Thoracic aorta (tissue), 2 donors: ENCODE results near the gene HS1BP3. TPM values are rescaled to one million over a fixed set of nuclear protein-coding genes. Genes with fewer than 3 reads are reported as not detected.
A peak's percentile ranks its signal among the peaks of the same experiment; 100 is the strongest.

Source experiments
- ATAC-seq: fragments of 150-250 bp; one replicate; pipeline ENCODE4 v1.8.0; 2017; ENCODE audit warnings: low read depth; ENCODE audit not compliant: insufficient number of reproducible peaks, low FRiP score
- DNase-seq: peaks from one replicate; pipeline ENCODE4 v3.0.0-alpha.2; 2020; ENCODE audit warnings: low spot score
- H3K27ac ChIP-seq, 2 donors: fragments of 200-600 bp; sonication (generic); 1 replicate in 1 of 2; 2 replicates in 1 of 2; pipeline ENCODE4 v1.5.1; 2016; ENCODE audit warnings: mild to moderate bottlenecking in 2 of 2, moderate library complexity in 2 of 2
- H3K27me3 ChIP-seq: fragments of 200-600 bp; sonication (generic); replicated peaks from 2 replicates; pipeline ENCODE4 v1.6.0; 2016; ENCODE audit warnings: mild to moderate bottlenecking; ENCODE audit not compliant: insufficient read depth
- H3K36me3 ChIP-seq: fragments of 200-600 bp; sonication (generic); one replicate; pipeline ENCODE4 v1.5.1; 2016
- H3K4me1 ChIP-seq, 2 donors: fragments of 200-600 bp; sonication (generic); 1 replicate in 1 of 2; 2 replicates in 1 of 2; pipeline versions ENCODE4 v1.5.1 to v1.6.0; 2016; ENCODE audit warnings: low read depth in 2 of 2, mild to moderate bottlenecking in 1 of 2; ENCODE audit not compliant: control insufficient read depth in 1 of 2
- H3K4me3 ChIP-seq: fragments of 200-600 bp; sonication (generic); 2 replicates; pipeline ENCODE4 v1.5.1; 2016; ENCODE audit warnings: mild to moderate bottlenecking
- H3K9me3 ChIP-seq: fragments of 200-600 bp; sonication (generic); 2 replicates; pipeline ENCODE4 v1.5.1; 2016
- total RNA-seq, 2 donors: library from RNA; depleted of rRNA; stranded (reverse); fragments of >200 nt; gene quantifications; one replicate each; pipeline versions ENCODE4 v1.1.0 to v1.2.3, GENCODE V29; 2016
- TF ChIP-seq, protein P1 (sequence below): fragments of 200-600 bp; sonication (generic); IDR thresholded peaks from one replicate; pipeline ENCODE4 v1.5.1; 2019; ENCODE audit warnings: antibody characterized with exemption

The HS1BP3 gene
- total RNA-seq, 2 donors from 2014 or later, result 40.7 to 65.8 TPM

DNA sequence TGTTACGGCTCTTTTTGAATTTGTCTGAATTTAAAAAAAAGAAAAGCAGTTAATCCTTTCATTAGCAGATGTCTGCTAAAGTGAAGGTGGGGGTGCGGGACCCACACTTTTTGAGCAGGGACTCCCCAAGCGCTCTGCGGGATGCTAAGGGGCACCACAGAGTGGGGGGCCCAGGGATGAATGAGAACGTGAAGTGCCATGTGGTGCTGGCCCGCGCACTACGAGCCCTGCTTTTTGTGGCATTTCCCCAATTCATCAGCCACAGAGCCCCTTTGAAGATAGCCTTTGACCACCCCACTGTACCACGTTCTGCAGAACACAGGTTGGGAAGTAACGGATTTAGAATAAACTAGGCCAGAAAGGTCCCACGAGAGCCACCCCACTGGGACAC is 28.6 kb downstream of the HS1BP3 start:
- Histone ChIP-seq H3K27me3 (no peaks in the 10 kb centered on the region), H3K9me3 (no peaks in the 10 kb centered on the region), H3K4me1 (peaks cover 22 to 51% of the 10 kb centered on the region in 2 donors), H3K4me3 (no peak overlapping the region), H3K27ac (peak overlapping the region; percentile 99), H3K36me3 (peaks cover 44% of the 10 kb centered on the region)
- TF ChIP-seq, protein P1, sequence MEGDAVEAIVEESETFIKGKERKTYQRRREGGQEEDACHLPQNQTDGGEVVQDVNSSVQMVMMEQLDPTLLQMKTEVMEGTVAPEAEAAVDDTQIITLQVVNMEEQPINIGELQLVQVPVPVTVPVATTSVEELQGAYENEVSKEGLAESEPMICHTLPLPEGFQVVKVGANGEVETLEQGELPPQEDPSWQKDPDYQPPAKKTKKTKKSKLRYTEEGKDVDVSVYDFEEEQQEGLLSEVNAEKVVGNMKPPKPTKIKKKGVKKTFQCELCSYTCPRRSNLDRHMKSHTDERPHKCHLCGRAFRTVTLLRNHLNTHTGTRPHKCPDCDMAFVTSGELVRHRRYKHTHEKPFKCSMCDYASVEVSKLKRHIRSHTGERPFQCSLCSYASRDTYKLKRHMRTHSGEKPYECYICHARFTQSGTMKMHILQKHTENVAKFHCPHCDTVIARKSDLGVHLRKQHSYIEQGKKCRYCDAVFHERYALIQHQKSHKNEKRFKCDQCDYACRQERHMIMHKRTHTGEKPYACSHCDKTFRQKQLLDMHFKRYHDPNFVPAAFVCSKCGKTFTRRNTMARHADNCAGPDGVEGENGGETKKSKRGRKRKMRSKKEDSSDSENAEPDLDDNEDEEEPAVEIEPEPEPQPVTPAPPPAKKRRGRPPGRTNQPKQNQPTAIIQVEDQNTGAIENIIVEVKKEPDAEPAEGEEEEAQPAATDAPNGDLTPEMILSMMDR, result no peak
- ATAC-seq, result no peak
- DNase-seq, result no peak

DNA sequence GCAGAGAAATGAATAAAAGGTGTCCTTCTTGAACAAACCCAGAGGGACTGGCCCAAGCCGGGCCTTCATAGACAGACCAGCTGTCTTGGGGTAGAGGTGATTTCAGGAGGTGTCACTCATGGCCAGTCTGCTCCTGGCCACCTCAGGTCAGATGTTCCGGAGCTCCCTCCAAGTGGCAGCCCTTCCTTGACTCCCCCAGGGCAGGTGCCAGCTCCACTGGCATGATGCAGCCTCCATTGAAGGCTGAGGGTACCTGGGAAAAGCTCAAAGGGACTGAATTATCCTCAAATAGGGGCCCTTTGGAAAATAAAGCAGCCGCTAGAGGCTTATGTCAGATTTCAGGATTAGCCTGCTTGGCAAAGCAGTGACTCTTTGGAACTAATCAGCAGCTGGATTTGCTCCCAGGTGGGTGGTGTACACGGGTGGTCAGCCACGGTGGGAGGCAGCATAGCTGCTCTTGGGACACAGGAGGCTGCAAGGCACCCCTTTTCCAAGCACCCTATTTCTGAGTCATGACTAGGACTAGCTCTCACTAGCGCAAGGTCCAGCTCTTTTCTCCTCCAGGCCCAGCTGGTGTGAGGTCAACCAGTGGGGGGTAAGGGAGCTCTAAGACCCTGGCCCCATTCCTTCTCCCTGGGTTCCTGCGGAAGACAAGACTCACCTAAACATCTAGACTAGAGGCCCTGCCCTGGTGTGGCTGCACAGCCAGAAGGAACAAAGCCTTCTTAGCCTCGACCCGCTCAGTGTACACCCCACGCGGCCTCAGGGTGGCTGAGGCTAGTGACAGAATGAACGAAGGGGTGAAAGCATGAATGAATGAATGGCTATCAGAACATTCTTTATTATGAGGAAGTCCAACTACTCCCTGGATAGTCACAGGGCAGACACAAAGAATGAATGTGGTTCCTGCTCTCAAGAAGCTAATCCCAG is 29.3 kb downstream of the HS1BP3 start:
- TF ChIP-seq, protein P1, result no peak
- Histone ChIP-seq H3K27ac (peak overlapping the region; percentile 99), H3K4me1 (peaks cover 29 to 51% of the 10 kb centered on the region in 2 donors), H3K9me3 (no peaks in the 10 kb centered on the region), H3K36me3 (peaks cover 44% of the 10 kb centered on the region), H3K27me3 (no peaks in the 10 kb centered on the region), H3K4me3 (no peak overlapping the region)
- DNase-seq, result no peak
- no peak for ATAC-seq

- ATAC-seq, result no peak
- Histone ChIP-seq H3K36me3 (peaks cover 44% of the 10 kb centered on the region), H3K4me3 (no peak overlapping the region), H3K9me3 (no peaks in the 10 kb centered on the region), H3K4me1 (peaks cover 30 to 54% of the 10 kb centered on the region in 2 donors), H3K27ac (peak overlapping the region; percentile 99), H3K27me3 (no peaks in the 10 kb centered on the region)
- no peak for DNase-seq
- TF ChIP-seq, protein P1, result no peak
Measured at GRCh38 chr2:20620696-20621365, 30.1 kb downstream of the HS1BP3 start.

- ATAC-seq (no peak), DNase-seq (no peak)
- Histone ChIP-seq H3K27me3 (no peaks in the 10 kb centered on the region), H3K4me1 (peaks cover 30 to 60% of the 10 kb centered on the region in 2 donors), H3K9me3 (no peaks in the 10 kb centered on the region), H3K4me3 (no peak overlapping the region), H3K27ac (peak overlapping the region; percentile 99), H3K36me3 (peaks cover 44% of the 10 kb centered on the region)
- TF ChIP-seq, protein P1, result no peak
Measured at GRCh38 chr2:20620271-20620681, 30.6 kb downstream of the HS1BP3 start.

DNA sequence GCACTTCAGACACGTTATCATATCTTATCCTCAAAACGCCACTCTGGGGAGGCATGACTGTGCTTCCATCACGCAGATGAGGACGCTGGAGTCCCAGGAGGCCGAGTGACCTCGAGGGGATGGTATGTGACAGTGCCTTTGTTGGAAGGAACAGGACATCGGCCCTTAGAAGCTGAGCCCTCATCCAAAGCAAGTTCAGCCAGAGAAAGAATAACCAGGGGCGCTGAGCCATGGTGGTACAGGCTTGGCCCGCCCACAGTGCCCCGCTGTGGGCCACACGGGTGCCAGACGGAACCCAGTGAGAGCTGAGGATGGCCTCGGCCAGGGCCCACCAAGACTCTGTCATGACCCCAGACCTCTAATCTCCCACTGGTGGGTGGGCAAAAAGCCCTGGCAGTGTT is 31.3 kb downstream of the HS1BP3 start:
- TF ChIP-seq, protein P1, result no peak
- ATAC-seq (no peak), DNase-seq (no peak)
- Histone ChIP-seq H3K9me3 (no peaks in the 10 kb centered on the region), H3K27ac (peak overlapping the region; percentile 99), H3K4me1 (peaks cover 31 to 66% of the 10 kb centered on the region in 2 donors), H3K27me3 (no peaks in the 10 kb centered on the region), H3K36me3 (peaks cover 38% of the 10 kb centered on the region), H3K4me3 (no peak overlapping the region)
